ENCODE measurements around the gene CRISPLD2. TPM values are rescaled to one million over a fixed set of nuclear protein-coding genes. Genes with fewer than 3 reads are reported as not detected.

The CRISPLD2 gene
- total RNA-seq, 1 experiment from 2014 or later, result 9.4 TPM

DNA sequence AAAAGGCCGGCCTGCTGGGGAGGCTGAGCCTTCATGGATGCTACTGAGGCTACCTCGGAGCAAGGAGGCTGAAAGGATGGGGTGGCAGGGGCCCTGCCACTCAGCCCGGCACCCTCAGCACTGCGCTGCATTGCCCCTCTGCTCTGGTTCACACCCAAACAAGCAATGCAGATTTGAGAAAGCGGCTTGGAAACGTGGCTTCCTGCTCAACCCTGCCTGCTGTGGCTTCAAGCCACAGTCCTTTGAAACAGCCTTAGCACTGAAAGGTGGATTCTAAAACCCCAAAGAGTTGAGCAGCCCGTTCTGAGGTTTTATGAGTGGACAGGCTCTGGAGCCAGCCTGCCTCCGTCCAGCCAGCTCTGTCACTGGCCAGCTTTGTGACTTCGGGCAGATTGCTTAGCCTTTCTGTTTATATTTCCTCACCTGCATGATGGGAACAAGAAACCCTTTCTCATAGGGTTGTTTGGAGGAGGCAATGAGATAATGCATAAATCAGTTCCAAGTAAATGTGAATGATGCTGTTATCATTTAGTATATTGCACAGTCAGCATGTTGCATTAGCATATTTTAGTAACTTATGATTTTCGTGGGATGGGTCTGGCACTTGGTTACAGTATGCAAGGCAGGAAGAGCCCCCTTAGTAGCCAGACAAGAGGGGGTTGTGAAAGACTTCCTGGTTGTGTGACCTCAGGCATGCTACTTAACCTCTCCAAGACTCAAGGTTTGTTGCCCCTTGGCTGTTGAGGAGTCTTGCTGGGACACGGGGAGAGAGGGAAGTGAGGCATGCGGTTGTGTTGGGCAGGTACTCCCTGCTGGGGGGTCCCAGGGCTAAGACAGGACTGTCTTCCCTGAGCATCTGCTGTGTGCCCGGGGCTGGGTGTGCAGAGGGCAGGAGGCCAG lies 23.6 kb downstream of the CRISPLD2 start:
- peak overlapping the region; percentile 97; the same call in 1 of the 2 replicates for H3K27ac Mint-ChIP-seq
- H3K36me3 Mint-ChIP-seq, result no peaks in the 10 kb centered on the region
- peak overlapping the region; percentile 62; the same call in 1 of the 2 replicates for H3K4me3 Mint-ChIP-seq
- ATAC-seq (no peak), DNase-seq (ENCODE audit: low spot score) (no peak)
- peaks cover 7% of the 10 kb centered on the region for H3K27me3 Mint-ChIP-seq (ENCODE audit: low read depth)
- ChIA-PET POLR2A (interaction anchor here (1.0 kb wide), 1 partner anchor 24 kb away, joined by 3 read pairs; the partner anchor contains the start of gene CRISPLD2), CTCF (interaction anchor here (1.0 to 1.6 kb wide), 3 partner anchors 53 to 171 kb away, joined by 3 to 4 read pairs (median 3); no protein-coding TSS in a partner anchor)
- H3K9me3 Mint-ChIP-seq, result no peaks in the 10 kb centered on the region
- H3K4me1 Mint-ChIP-seq, result peaks cover 73% of the 10 kb centered on the region
- no peak for TF ChIP-seq GRHL2 (CRISPR knock-in tag; IDR thresholded peaks at IDR 0.05; ENCODE audit: insufficient replicate concordance, severe bottlenecking)
- no peak for TF ChIP-seq PRRX2 (CRISPR knock-in tag; IDR thresholded peaks at IDR 0.05)
- TF ChIP-seq, protein P1, sequence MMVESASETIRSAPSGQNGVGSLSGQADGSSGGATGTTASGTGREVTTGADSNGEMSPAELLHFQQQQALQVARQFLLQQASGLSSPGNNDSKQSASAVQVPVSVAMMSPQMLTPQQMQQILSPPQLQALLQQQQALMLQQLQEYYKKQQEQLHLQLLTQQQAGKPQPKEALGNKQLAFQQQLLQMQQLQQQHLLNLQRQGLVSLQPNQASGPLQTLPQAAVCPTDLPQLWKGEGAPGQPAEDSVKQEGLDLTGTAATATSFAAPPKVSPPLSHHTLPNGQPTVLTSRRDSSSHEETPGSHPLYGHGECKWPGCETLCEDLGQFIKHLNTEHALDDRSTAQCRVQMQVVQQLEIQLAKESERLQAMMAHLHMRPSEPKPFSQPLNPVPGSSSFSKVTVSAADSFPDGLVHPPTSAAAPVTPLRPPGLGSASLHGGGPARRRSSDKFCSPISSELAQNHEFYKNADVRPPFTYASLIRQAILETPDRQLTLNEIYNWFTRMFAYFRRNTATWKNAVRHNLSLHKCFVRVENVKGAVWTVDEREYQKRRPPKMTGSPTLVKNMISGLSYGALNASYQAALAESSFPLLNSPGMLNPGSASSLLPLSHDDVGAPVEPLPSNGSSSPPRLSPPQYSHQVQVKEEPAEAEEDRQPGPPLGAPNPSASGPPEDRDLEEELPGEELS (CRISPR knock-in tag; IDR thresholded peaks at IDR 0.05), result no peak
- no peak for TF ChIP-seq GTF2I (CRISPR knock-in tag; conservative IDR thresholded peaks at IDR 0.05)
- TF ChIP-seq, protein P2, sequence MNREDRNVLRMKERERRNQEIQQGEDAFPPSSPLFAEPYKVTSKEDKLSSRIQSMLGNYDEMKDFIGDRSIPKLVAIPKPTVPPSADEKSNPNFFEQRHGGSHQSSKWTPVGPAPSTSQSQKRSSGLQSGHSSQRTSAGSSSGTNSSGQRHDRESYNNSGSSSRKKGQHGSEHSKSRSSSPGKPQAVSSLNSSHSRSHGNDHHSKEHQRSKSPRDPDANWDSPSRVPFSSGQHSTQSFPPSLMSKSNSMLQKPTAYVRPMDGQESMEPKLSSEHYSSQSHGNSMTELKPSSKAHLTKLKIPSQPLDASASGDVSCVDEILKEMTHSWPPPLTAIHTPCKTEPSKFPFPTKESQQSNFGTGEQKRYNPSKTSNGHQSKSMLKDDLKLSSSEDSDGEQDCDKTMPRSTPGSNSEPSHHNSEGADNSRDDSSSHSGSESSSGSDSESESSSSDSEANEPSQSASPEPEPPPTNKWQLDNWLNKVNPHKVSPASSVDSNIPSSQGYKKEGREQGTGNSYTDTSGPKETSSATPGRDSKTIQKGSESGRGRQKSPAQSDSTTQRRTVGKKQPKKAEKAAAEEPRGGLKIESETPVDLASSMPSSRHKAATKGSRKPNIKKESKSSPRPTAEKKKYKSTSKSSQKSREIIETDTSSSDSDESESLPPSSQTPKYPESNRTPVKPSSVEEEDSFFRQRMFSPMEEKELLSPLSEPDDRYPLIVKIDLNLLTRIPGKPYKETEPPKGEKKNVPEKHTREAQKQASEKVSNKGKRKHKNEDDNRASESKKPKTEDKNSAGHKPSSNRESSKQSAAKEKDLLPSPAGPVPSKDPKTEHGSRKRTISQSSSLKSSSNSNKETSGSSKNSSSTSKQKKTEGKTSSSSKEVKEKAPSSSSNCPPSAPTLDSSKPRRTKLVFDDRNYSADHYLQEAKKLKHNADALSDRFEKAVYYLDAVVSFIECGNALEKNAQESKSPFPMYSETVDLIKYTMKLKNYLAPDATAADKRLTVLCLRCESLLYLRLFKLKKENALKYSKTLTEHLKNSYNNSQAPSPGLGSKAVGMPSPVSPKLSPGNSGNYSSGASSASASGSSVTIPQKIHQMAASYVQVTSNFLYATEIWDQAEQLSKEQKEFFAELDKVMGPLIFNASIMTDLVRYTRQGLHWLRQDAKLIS (CRISPR knock-in tag; IDR thresholded peaks at IDR 0.05; ENCODE audit: borderline replicate concordance), result no peak
- TF ChIP-seq, protein P3, sequence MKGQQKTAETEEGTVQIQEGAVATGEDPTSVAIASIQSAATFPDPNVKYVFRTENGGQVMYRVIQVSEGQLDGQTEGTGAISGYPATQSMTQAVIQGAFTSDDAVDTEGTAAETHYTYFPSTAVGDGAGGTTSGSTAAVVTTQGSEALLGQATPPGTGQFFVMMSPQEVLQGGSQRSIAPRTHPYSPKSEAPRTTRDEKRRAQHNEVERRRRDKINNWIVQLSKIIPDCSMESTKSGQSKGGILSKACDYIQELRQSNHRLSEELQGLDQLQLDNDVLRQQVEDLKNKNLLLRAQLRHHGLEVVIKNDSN (CRISPR knock-in tag; IDR thresholded peaks at IDR 0.05), result no peak
- no peak for TF ChIP-seq TEAD1 (CRISPR knock-in tag; IDR thresholded peaks at IDR 0.05)
- TF ChIP-seq, protein P4, sequence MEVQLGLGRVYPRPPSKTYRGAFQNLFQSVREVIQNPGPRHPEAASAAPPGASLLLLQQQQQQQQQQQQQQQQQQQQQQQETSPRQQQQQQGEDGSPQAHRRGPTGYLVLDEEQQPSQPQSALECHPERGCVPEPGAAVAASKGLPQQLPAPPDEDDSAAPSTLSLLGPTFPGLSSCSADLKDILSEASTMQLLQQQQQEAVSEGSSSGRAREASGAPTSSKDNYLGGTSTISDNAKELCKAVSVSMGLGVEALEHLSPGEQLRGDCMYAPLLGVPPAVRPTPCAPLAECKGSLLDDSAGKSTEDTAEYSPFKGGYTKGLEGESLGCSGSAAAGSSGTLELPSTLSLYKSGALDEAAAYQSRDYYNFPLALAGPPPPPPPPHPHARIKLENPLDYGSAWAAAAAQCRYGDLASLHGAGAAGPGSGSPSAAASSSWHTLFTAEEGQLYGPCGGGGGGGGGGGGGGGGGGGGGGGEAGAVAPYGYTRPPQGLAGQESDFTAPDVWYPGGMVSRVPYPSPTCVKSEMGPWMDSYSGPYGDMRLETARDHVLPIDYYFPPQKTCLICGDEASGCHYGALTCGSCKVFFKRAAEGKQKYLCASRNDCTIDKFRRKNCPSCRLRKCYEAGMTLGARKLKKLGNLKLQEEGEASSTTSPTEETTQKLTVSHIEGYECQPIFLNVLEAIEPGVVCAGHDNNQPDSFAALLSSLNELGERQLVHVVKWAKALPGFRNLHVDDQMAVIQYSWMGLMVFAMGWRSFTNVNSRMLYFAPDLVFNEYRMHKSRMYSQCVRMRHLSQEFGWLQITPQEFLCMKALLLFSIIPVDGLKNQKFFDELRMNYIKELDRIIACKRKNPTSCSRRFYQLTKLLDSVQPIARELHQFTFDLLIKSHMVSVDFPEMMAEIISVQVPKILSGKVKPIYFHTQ (CRISPR knock-in tag; IDR thresholded peaks at IDR 0.05), result no peak
- TF ChIP-seq ZNF121 (CRISPR knock-in tag; IDR thresholded peaks at IDR 0.05), result no peak
- no peak for TF ChIP-seq NFE2L1 (CRISPR knock-in tag; IDR thresholded peaks at IDR 0.05)
- TF ChIP-seq NR2C2 (CRISPR knock-in tag; IDR thresholded peaks at IDR 0.05), result no peak
- no peak for TF ChIP-seq MYBL2 (CRISPR knock-in tag; IDR thresholded peaks at IDR 0.05)
- TF ChIP-seq, protein P5, sequence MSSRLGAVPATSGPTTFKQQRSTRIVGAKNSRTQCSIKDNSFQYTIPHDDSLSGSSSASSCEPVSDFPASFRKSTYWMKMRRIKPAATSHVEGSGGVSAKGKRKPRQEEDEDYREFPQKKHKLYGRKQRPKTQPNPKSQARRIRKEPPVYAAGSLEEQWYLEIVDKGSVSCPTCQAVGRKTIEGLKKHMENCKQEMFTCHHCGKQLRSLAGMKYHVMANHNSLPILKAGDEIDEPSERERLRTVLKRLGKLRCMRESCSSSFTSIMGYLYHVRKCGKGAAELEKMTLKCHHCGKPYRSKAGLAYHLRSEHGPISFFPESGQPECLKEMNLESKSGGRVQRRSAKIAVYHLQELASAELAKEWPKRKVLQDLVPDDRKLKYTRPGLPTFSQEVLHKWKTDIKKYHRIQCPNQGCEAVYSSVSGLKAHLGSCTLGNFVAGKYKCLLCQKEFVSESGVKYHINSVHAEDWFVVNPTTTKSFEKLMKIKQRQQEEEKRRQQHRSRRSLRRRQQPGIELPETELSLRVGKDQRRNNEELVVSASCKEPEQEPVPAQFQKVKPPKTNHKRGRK (CRISPR knock-in tag; IDR thresholded peaks at IDR 0.05; ENCODE audit: borderline replicate concordance), result no peak
- TF ChIP-seq, protein P6, sequence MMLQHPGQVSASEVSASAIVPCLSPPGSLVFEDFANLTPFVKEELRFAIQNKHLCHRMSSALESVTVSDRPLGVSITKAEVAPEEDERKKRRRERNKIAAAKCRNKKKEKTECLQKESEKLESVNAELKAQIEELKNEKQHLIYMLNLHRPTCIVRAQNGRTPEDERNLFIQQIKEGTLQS (CRISPR knock-in tag; conservative IDR thresholded peaks at IDR 0.05), result no peak
- TF ChIP-seq, protein P7, sequence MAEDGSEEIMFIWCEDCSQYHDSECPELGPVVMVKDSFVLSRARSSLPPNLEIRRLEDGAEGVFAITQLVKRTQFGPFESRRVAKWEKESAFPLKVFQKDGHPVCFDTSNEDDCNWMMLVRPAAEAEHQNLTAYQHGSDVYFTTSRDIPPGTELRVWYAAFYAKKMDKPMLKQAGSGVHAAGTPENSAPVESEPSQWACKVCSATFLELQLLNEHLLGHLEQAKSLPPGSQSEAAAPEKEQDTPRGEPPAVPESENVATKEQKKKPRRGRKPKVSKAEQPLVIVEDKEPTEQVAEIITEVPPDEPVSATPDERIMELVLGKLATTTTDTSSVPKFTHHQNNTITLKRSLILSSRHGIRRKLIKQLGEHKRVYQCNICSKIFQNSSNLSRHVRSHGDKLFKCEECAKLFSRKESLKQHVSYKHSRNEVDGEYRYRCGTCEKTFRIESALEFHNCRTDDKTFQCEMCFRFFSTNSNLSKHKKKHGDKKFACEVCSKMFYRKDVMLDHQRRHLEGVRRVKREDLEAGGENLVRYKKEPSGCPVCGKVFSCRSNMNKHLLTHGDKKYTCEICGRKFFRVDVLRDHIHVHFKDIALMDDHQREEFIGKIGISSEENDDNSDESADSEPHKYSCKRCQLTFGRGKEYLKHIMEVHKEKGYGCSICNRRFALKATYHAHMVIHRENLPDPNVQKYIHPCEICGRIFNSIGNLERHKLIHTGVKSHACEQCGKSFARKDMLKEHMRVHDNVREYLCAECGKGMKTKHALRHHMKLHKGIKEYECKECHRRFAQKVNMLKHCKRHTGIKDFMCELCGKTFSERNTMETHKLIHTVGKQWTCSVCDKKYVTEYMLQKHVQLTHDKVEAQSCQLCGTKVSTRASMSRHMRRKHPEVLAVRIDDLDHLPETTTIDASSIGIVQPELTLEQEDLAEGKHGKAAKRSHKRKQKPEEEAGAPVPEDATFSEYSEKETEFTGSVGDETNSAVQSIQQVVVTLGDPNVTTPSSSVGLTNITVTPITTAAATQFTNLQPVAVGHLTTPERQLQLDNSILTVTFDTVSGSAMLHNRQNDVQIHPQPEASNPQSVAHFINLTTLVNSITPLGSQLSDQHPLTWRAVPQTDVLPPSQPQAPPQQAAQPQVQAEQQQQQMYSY (CRISPR knock-in tag; IDR thresholded peaks at IDR 0.05), result no peak
- TF ChIP-seq SOX15 (CRISPR knock-in tag; IDR thresholded peaks at IDR 0.05), result no peak
- no peak for TF ChIP-seq ETV6 (CRISPR knock-in tag; IDR thresholded peaks at IDR 0.05)

Data from WTC11 (cell line).